Measurements from ENCODE around the gene STN1.

Gene STN1

GRCh38 chr10:103889121-103889720 is 28.8 kb downstream of the STN1 start:
- DNase-seq (ENCODE audit: extremely low read depth, low read depth) = no peak
- TF ChIP-seq CTCF (IDR thresholded peaks at IDR 0.05; ENCODE audit: low read depth, low read length) = no peak

GRCh38 chr10:103888113-103888841 is 29.7 kb downstream of the STN1 start:
- peak; percentile 84 for TF ChIP-seq CTCF (IDR thresholded peaks at IDR 0.05; ENCODE audit: low read depth, low read length)
- peak; percentile 54 for DNase-seq (ENCODE audit: extremely low read depth, low read depth)

- TF ChIP-seq CTCF (IDR thresholded peaks at IDR 0.05; ENCODE audit: low read depth, low read length) = no peak
- no peak for DNase-seq (ENCODE audit: extremely low read depth, low read depth)
These were observed 32.4 kb downstream of the STN1 start for GRCh38 chr10:103885617-103886016.

- peak; percentile 73 for TF ChIP-seq CTCF (IDR thresholded peaks at IDR 0.05; ENCODE audit: low read depth, low read length)
- DNase-seq (ENCODE audit: extremely low read depth, low read depth) = no peak
These were observed 33.3 kb downstream of the STN1 start for GRCh38 chr10:103884681-103885139.

- DNase-seq (ENCODE audit: extremely low read depth, low read depth) = no peak
- TF ChIP-seq CTCF (IDR thresholded peaks at IDR 0.05; ENCODE audit: low read depth, low read length) = no peak
These were observed 35.5 kb downstream of the STN1 start for GRCh38 chr10:103882285-103883007.

- DNase-seq (ENCODE audit: extremely low read depth, low read depth) = no peak
- TF ChIP-seq CTCF (IDR thresholded peaks at IDR 0.05; ENCODE audit: low read depth, low read length) = no peak
These were observed 36.3 kb downstream of the STN1 start for GRCh38 chr10:103881416-103882284.
